Neural crest cell (in vitro differentiated cells): ENCODE data around the gene RALGAPA1. TPM values are rescaled to one million over a fixed set of nuclear protein-coding genes. Genes with fewer than 3 reads are reported as not detected.

Experiments
- DNase-seq: peaks from one replicate; pipeline ENCODE4 v3.0.0; 2021; ENCODE audit warnings: low read depth, mixed read lengths, low spot score
- H3K27ac Mint-ChIP-seq: one replicate; pipeline ENCODE4 v1.8.0; 2021; ENCODE audit warnings: mild to moderate bottlenecking, mixed read lengths; ENCODE audit not compliant: unreplicated experiment
- H3K27me3 Mint-ChIP-seq: 2 replicates; pipeline ENCODE4 v1.8.0; 2021; ENCODE audit warnings: low read depth, mild to moderate bottlenecking, mixed read lengths
- H3K36me3 Mint-ChIP-seq: 2 replicates; pipeline ENCODE4 v1.8.0; 2021; ENCODE audit warnings: low read depth, mild to moderate bottlenecking, mixed read lengths
- H3K4me1 Mint-ChIP-seq: 2 replicates; pipeline ENCODE4 v1.8.0; 2021; ENCODE audit warnings: mixed read lengths
- H3K4me3 Mint-ChIP-seq: one replicate; pipeline ENCODE4 v1.8.0; 2021; ENCODE audit warnings: mild to moderate bottlenecking, mixed read lengths
- H3K9me3 Mint-ChIP-seq: 2 replicates; pipeline ENCODE4 v1.8.0; 2021; ENCODE audit warnings: mixed read lengths
- CTCF ChIP-seq: fragments of 200-600 bp; sonication (generic); conservative IDR thresholded peaks from 2 replicates; pipeline ENCODE4 v1.5.0; 2021; ENCODE audit warnings: antibody characterized with exemption, mild to moderate bottlenecking
- total RNA-seq: library from RNA; stranded (reverse); gene quantifications from 2 replicates; pipeline ENCODE4 v1.2.1, GENCODE V29; 2021

The RALGAPA1 gene
- total RNA-seq, 1 donor from 2014 or later, result 46.0 TPM

GRCh38 chr14:35725930-35726329, 83.2 kb downstream of the RALGAPA1 start:
- no peak for DNase-seq
- Mint-ChIP-seq H3K4me3 (no peak overlapping the region), H3K9me3 (no peaks in the 10 kb centered on the region), H3K27me3 (no peaks in the 10 kb centered on the region), H3K36me3 (peaks cover 11% of the 10 kb centered on the region), H3K4me1 (peaks cover 4% of the 10 kb centered on the region), H3K27ac (no peak overlapping the region)
- TF ChIP-seq CTCF, result no peak

- DNase-seq, result no peak
- H3K36me3 Mint-ChIP-seq, result peaks cover 34% of the 10 kb centered on the region
- no peaks in the 10 kb centered on the region for H3K27me3 Mint-ChIP-seq
- no peak for TF ChIP-seq CTCF
- no peaks in the 10 kb centered on the region for H3K4me1 Mint-ChIP-seq
- H3K9me3 Mint-ChIP-seq, result peaks cover 4% of the 10 kb centered on the region
- no peak overlapping the region for H3K27ac Mint-ChIP-seq
- H3K4me3 Mint-ChIP-seq, result no peak overlapping the region
Observed at GRCh38 chr14:35715079-35715478, 94.0 kb downstream of the RALGAPA1 start.

- Mint-ChIP-seq H3K9me3 (peaks cover 4% of the 10 kb centered on the region), H3K4me3 (no peak overlapping the region), H3K4me1 (no peaks in the 10 kb centered on the region), H3K36me3 (peaks cover 36% of the 10 kb centered on the region), H3K27ac (no peak overlapping the region), H3K27me3 (no peaks in the 10 kb centered on the region)
- no peak for TF ChIP-seq CTCF
- no peak for DNase-seq
Observed at GRCh38 chr14:35712466-35712865, 96.6 kb downstream of the RALGAPA1 start.

- no peaks in the 10 kb centered on the region for H3K27me3 Mint-ChIP-seq
- H3K36me3 Mint-ChIP-seq, result peaks cover 28% of the 10 kb centered on the region
- H3K4me3 Mint-ChIP-seq, result no peak overlapping the region
- no peaks in the 10 kb centered on the region for H3K9me3 Mint-ChIP-seq
- no peak for TF ChIP-seq CTCF
- H3K4me1 Mint-ChIP-seq, result no peaks in the 10 kb centered on the region
- no peak for DNase-seq
- H3K27ac Mint-ChIP-seq, result no peak overlapping the region
Observed at GRCh38 chr14:35708062-35708461, 101.0 kb downstream of the RALGAPA1 start.

GRCh38 chr14:35705636-35706035, 103.5 kb downstream of the RALGAPA1 start:
- no peaks in the 10 kb centered on the region for H3K9me3 Mint-ChIP-seq
- H3K36me3 Mint-ChIP-seq, result peaks cover 17% of the 10 kb centered on the region
- no peaks in the 10 kb centered on the region for H3K27me3 Mint-ChIP-seq
- no peak overlapping the region for H3K4me3 Mint-ChIP-seq
- no peak overlapping the region for H3K27ac Mint-ChIP-seq
- no peaks in the 10 kb centered on the region for H3K4me1 Mint-ChIP-seq
- TF ChIP-seq CTCF, result no peak
- no peak for DNase-seq
